Body of pancreas (tissue), 4 donors: ENCODE results near the gene ADSS1. TPM values are rescaled to one million over a fixed set of nuclear protein-coding genes. Genes with fewer than 3 reads are reported as not detected.
A peak's percentile ranks its signal among the peaks of the same experiment; 100 is the strongest.

ENCODE experiments used
- ATAC-seq: fragments of 150-250 bp; one replicate; pipeline ENCODE4 v1.9.1; 2016
- DNase-seq, 4 donors: peaks; one replicate each; pipeline ENCODE4 v3.0.0-alpha.2; 2019
- H3K27ac ChIP-seq, 4 donors: fragments of 200-600 bp; sonication (generic); 1 replicate in 3 of 4; 2 replicates in 1 of 4; pipeline versions ENCODE4 v1.5.1 to v1.6.1; 2016 to 2019; ENCODE audit warnings: mild to moderate bottlenecking in 1 of 4, mixed read lengths in 1 of 4, moderate library complexity in 1 of 4
- H3K27me3 ChIP-seq, 2 donors: fragments of 200-600 bp; sonication (generic); one replicate each; pipeline ENCODE4 v1.6.0; 2016; ENCODE audit warnings: mild to moderate bottlenecking in 1 of 2
- H3K36me3 ChIP-seq, 2 donors: fragments of 200-600 bp; sonication (generic); replicated peaks in 1 of 2; 2 replicates each; pipeline ENCODE4 v1.5.1; 2016; ENCODE audit warnings: low read depth in 2 of 2; ENCODE audit not compliant: insufficient read depth in 1 of 2
- H3K4me1 ChIP-seq: fragments of 200-600 bp; sonication (generic); one replicate; pipeline ENCODE4 v1.6.0; 2016
- H3K4me3 ChIP-seq, 2 donors: fragments of 200-600 bp; sonication (generic); 1 replicate in 1 of 2; 2 replicates in 1 of 2; pipeline ENCODE4 v1.5.1; 2016 to 2019
- H3K9me3 ChIP-seq, 3 donors: fragments of 200-600 bp; sonication (generic); 1 replicate in 2 of 3; 2 replicates in 1 of 3; pipeline ENCODE4 v1.5.1; 2016
- CTCF ChIP-seq, 7 experiments: fragments of 450-650 bp in 4 of 7; fragments of 200-600 bp in 3 of 7; sonication (generic) in 3 of 7; IDR thresholded peaks; one replicate each; pipeline ENCODE4 v1.5.1; 2016 to 2019; ENCODE audit warnings: antibody characterized with exemption in 7 of 7
- POLR2A ChIP-seq, 3 donors: fragments of 450-650 bp; IDR thresholded peaks; one replicate each; pipeline ENCODE4 v1.6.1; 2016; ENCODE audit warnings: antibody characterized with exemption in 3 of 3, mild to moderate bottlenecking in 2 of 3
- WGBS, 2 donors: methylation state at CpG; one replicate each; pipeline ENCODE4 v1.1.5; 2017; 5-methylcytosine and 5-hydroxymethylcytosine counted together
- intact Hi-C: fragments of 100-400 bp; cut with DNase I; formaldehyde crosslinking; loops from one replicate; pipeline ENCODE4 v1.15.1; 2023
- total RNA-seq, 2 donors: library from RNA; depleted of rRNA; stranded (reverse); fragments of >200 nt; gene quantifications; one replicate each; pipeline ENCODE4 v1.1.0, GENCODE V29; 2016

The ADSS1 gene
- total RNA-seq, 2 donors from 2014 or later: 4.0 to 4.7 TPM

GRCh38 chr14:104687601-104688504 lies 36.2 kb upstream of the ADSS1 start:
- no peak overlapping the region for H3K4me3 ChIP-seq
- no peaks in the 10 kb centered on the region for H3K9me3 ChIP-seq
- H3K4me1 ChIP-seq: peaks cover 39% of the 10 kb centered on the region
- TF ChIP-seq CTCF (IDR thresholded peaks at IDR 0.05): peak in 1 of 7 experiments; percentile 8
- peak; percentile 77 to 80 (median 79) for TF ChIP-seq POLR2A (IDR thresholded peaks at IDR 0.05)
- intact Hi-C loops: no loop called here
- no peaks in the 10 kb centered on the region for H3K36me3 ChIP-seq
- no peaks in the 10 kb centered on the region for H3K27me3 ChIP-seq
- peak overlapping the region; percentile 84 to 92 (median 90) for H3K27ac ChIP-seq
- WGBS, 2 donors: 25 to 31% methylated on average over 11 to 27 of the region's 31 CpGs
- peak; percentile 92 for ATAC-seq
- peak; percentile 94 to 98 (median 96) for DNase-seq

GRCh38 chr14:104688505-104689108 lies 35.4 kb upstream of the ADSS1 start:
- Histone ChIP-seq H3K4me3 (no peak overlapping the region), H3K36me3 (no peaks in the 10 kb centered on the region), H3K27me3 (no peaks in the 10 kb centered on the region), H3K9me3 (no peaks in the 10 kb centered on the region), H3K4me1 (peaks cover 40% of the 10 kb centered on the region), H3K27ac (peak overlapping the region; percentile 84 to 92 (median 90))
- intact Hi-C loops: no loop called here
- TF ChIP-seq POLR2A (IDR thresholded peaks at IDR 0.05) (peak in 1 of 3 donors; percentile 17), CTCF (IDR thresholded peaks at IDR 0.05) (no peak)
- 16 to 23% methylated on average over 16 to 24 of the region's 24 CpGs for WGBS, 2 donors
- ATAC-seq (no peak), DNase-seq (peak; percentile 50 to 59 (median 52))

GRCh38 chr14:104689109-104689880 lies 34.7 kb upstream of the ADSS1 start, which contains the start of gene INF2:
Gene INF2, plus strand, starts transcription at chr14:104689618. Its CDS starts 11,748 bp downstream, at chr14:104701366.
- ATAC-seq: peak; percentile 71
- Histone ChIP-seq H3K4me3 (peak within 1 kb of the TSS; percentile 50 to 70), H3K27ac (peak within 1 kb of the TSS; percentile 84 to 92 (median 90)), H3K4me1 (peaks cover 43% of the 10 kb centered on the region), H3K9me3 (no peaks in the 10 kb centered on the region), H3K36me3 (no peaks in the 10 kb centered on the region), H3K27me3 (no peaks in the 10 kb centered on the region)
- DNase-seq: peak; percentile 61 to 81 (median 71)
- no peak for TF ChIP-seq CTCF (IDR thresholded peaks at IDR 0.05)
- peak in 2 of 3 donors; percentile 22 to 36 for TF ChIP-seq POLR2A (IDR thresholded peaks at IDR 0.05)
- intact Hi-C loops: no loop called here
- 2 to 4% methylated on average over 5 to 57 of the region's 76 CpGs for whole genome bisulfite sequencing, 2 donors

- WGBS, 2 donors: 4 to 10% methylated on average over 2 to 48 of the region's 50 CpGs
- peak; percentile 2 for ATAC-seq
- TF ChIP-seq CTCF (IDR thresholded peaks at IDR 0.05) (no peak), POLR2A (IDR thresholded peaks at IDR 0.05) (peak in 1 of 3 donors; percentile 8)
- Histone ChIP-seq H3K4me1 (peaks cover 43% of the 10 kb centered on the region), H3K27ac (peak overlapping the region; percentile 84 to 92 (median 90)), H3K9me3 (no peaks in the 10 kb centered on the region), H3K27me3 (no peaks in the 10 kb centered on the region), H3K36me3 (no peaks in the 10 kb centered on the region), H3K4me3 (peak overlapping the region; percentile 50 to 70)
- DNase-seq: no peak
- intact Hi-C loops: no loop called here
These were observed 33.9 kb upstream of the ADSS1 start for GRCh38 chr14:104689881-104690711.
